ENCODE results near the gene ABCG5. TPM values are rescaled to one million over a fixed set of nuclear protein-coding genes. Genes with fewer than 3 reads are reported as not detected.

ABCG5 gene
- total RNA-seq, 4 donors from 2014 or later = not detected

- WGBS, 2 donors (ENCODE audit: low coverage in 1 of 2) = 85 to 93% methylated on average over 3 of the region's 3 CpGs
- in situ Hi-C loops (cut with MboI; ENCODE audit: low pct_ligation_motif_present in 1 of 4, low pct_unique_long_range_greater_than_20kb in 1 of 4, low sequenced_read_pairs in 3 of 4) = no loop called here
Measured at GRCh38 chr2:43814711-43815110, 23.9 kb downstream of the ABCG5 start.

DNA sequence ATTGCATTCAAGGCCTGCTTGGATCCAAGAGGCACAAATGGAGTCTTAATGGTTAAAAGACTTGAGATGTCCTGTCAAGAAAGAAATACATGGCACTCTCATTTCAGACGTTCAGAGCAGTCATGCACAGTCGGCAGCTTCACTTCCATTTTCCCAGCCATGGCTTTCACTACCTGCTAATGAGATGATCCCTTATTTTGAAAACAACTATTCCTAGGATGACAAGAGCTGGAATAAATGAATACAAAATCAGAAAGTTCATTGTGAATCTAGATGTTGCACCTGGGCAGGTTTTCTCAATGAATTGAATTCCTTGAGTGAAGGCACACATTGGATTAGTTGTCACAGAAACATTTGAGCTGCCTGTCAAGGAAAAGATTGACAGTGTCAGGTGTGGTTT lies 25.7 kb downstream of the ABCG5 start:
- no peak overlapping the region for H3K4me3 ChIP-seq
- 56 to 80% methylated on average over 1 to 2 of the region's 2 CpGs for WGBS, 2 donors (ENCODE audit: low coverage in 1 of 2)
- intact Hi-C loops (cut with DNase I; ENCODE audit: low total_unique reads) (no loop called here), in situ Hi-C loops (cut with MboI; ENCODE audit: low pct_ligation_motif_present in 1 of 4, low pct_unique_long_range_greater_than_20kb in 1 of 4, low sequenced_read_pairs in 3 of 4) (no loop called here)
- DNase-seq = no peak
- H3K27me3 ChIP-seq = no peaks in the 10 kb centered on the region
- no peaks in the 10 kb centered on the region for H3K36me3 ChIP-seq
- H3K4me1 ChIP-seq = peaks cover 0 to 8% (median 0%) of the 10 kb centered on the region in 4 donors
- no peak overlapping the region for H3K27ac ChIP-seq
- no peak for TF ChIP-seq EP300 (IDR thresholded peaks at IDR 0.05; ENCODE audit: low read depth)
- TF ChIP-seq, protein P1, sequence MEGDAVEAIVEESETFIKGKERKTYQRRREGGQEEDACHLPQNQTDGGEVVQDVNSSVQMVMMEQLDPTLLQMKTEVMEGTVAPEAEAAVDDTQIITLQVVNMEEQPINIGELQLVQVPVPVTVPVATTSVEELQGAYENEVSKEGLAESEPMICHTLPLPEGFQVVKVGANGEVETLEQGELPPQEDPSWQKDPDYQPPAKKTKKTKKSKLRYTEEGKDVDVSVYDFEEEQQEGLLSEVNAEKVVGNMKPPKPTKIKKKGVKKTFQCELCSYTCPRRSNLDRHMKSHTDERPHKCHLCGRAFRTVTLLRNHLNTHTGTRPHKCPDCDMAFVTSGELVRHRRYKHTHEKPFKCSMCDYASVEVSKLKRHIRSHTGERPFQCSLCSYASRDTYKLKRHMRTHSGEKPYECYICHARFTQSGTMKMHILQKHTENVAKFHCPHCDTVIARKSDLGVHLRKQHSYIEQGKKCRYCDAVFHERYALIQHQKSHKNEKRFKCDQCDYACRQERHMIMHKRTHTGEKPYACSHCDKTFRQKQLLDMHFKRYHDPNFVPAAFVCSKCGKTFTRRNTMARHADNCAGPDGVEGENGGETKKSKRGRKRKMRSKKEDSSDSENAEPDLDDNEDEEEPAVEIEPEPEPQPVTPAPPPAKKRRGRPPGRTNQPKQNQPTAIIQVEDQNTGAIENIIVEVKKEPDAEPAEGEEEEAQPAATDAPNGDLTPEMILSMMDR (IDR thresholded peaks at IDR 0.05) = no peak
- TF ChIP-seq POLR2A (IDR thresholded peaks at IDR 0.05) = no peak
- no peak for TF ChIP-seq POLR2AphosphoS5 (IDR thresholded peaks at IDR 0.05)
- H3K9me3 ChIP-seq = no peaks in the 10 kb centered on the region

More at GRCh38 chr2:43814711-43815110, 23.9 kb downstream of the ABCG5 start:
- no peaks in the 10 kb centered on the region for H3K27me3 ChIP-seq
- peaks cover 0 to 16% (median 6%) of the 10 kb centered on the region in 4 donors for H3K4me1 ChIP-seq
- no peak for DNase-seq
- no peak overlapping the region for H3K27ac ChIP-seq
- no peaks in the 10 kb centered on the region for H3K36me3 ChIP-seq
- intact Hi-C loops (cut with DNase I; ENCODE audit: low total_unique reads) = no loop called here
- TF ChIP-seq EP300 (IDR thresholded peaks at IDR 0.05; ENCODE audit: low read depth) = no peak
- TF ChIP-seq, protein P1 (IDR thresholded peaks at IDR 0.05) = no peak
- no peak for TF ChIP-seq POLR2A (IDR thresholded peaks at IDR 0.05)
- TF ChIP-seq POLR2AphosphoS5 (IDR thresholded peaks at IDR 0.05) = no peak
- H3K9me3 ChIP-seq = no peaks in the 10 kb centered on the region
- no peak overlapping the region for H3K4me3 ChIP-seq

DNA sequence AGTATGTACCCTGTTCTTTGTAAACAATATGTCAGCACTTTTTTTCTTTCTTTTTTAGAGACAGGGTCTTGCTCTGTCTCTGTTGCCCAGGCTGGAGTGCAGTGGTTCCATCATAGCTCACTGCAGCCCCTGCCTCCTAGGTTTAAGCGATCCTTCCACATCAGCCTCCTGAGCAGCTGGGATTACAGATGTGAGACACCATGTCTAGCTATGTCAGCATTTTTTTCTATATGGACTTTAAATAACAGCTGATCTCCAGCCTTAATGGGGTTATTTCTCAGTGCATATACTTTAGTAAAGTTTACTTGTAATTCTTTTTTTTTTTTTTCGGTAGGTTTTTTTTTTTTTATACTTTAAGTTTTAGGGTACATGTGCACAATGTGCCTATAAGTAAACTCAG lies 26.6 kb downstream of the ABCG5 start:
- TF ChIP-seq POLR2AphosphoS5 (IDR thresholded peaks at IDR 0.05) (no peak), EP300 (IDR thresholded peaks at IDR 0.05; ENCODE audit: low read depth) (no peak), POLR2A (IDR thresholded peaks at IDR 0.05) (no peak)
- TF ChIP-seq, protein P1 (IDR thresholded peaks at IDR 0.05) = no peak
- no peak overlapping the region for H3K27ac ChIP-seq
- no peaks in the 10 kb centered on the region for H3K9me3 ChIP-seq
- H3K36me3 ChIP-seq = no peaks in the 10 kb centered on the region
- no peak for DNase-seq
- intact Hi-C loops (cut with DNase I; ENCODE audit: low total_unique reads) (no loop called here), in situ Hi-C loops (cut with MboI; ENCODE audit: low pct_ligation_motif_present in 1 of 4, low pct_unique_long_range_greater_than_20kb in 1 of 4, low sequenced_read_pairs in 3 of 4) (no loop called here)
- no peak overlapping the region for H3K4me3 ChIP-seq
- H3K4me1 ChIP-seq = peaks cover 0 to 11% (median 0%) of the 10 kb centered on the region in 4 donors
- 62 to 80% methylated on average over 2 of the region's 2 CpGs for WGBS, 2 donors (ENCODE audit: low coverage in 1 of 2)
- no peaks in the 10 kb centered on the region for H3K27me3 ChIP-seq

DNA sequence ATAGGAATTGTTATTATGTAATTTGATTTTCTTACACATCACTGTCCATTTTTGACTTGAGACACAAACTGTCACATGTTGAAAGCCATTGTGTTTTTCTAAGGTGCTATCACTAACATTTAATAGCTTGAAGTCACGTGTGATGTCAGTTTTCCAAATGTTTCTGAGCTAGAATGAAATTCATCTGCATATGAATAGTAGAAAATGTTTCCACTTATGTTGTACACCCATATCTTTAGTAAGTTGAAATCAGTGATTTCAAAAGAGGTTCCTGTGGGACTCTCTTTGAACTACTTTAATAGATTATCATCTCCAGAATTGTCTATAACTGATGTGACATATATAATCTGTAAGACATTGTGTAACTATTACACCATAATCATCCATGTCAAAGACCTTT lies 27.8 kb downstream of the ABCG5 start:
- Histone ChIP-seq H3K4me1 (peaks cover 0 to 11% (median 1%) of the 10 kb centered on the region in 4 donors), H3K27me3 (no peaks in the 10 kb centered on the region), H3K27ac (no peak overlapping the region), H3K4me3 (no peak overlapping the region), H3K36me3 (no peaks in the 10 kb centered on the region), H3K9me3 (no peaks in the 10 kb centered on the region)
- intact Hi-C loops (cut with DNase I; ENCODE audit: low total_unique reads) = no loop called here
- 43 to 63% methylated on average over 1 of the region's 1 CpG for WGBS, 2 donors (ENCODE audit: low coverage in 1 of 2)
- in situ Hi-C loops (cut with MboI; ENCODE audit: low pct_ligation_motif_present in 1 of 4, low pct_unique_long_range_greater_than_20kb in 1 of 4, low sequenced_read_pairs in 3 of 4) = no loop called here
- DNase-seq = no peak
- TF ChIP-seq POLR2AphosphoS5 (IDR thresholded peaks at IDR 0.05) (no peak), EP300 (IDR thresholded peaks at IDR 0.05; ENCODE audit: low read depth) (no peak), POLR2A (IDR thresholded peaks at IDR 0.05) (no peak)
- TF ChIP-seq, protein P1 (IDR thresholded peaks at IDR 0.05) = no peak
